ENCODE data around the gene LRSAM1. TPM values are rescaled to one million over a fixed set of nuclear protein-coding genes. Genes with fewer than 3 reads are reported as not detected.

Gene LRSAM1
- total and polyA plus RNA-seq, 2 of the 8 experiments (the other 6 are each of a cell fraction or from before 2014, with no cell fraction given), result 9.7 to 18.3 TPM

DNA sequence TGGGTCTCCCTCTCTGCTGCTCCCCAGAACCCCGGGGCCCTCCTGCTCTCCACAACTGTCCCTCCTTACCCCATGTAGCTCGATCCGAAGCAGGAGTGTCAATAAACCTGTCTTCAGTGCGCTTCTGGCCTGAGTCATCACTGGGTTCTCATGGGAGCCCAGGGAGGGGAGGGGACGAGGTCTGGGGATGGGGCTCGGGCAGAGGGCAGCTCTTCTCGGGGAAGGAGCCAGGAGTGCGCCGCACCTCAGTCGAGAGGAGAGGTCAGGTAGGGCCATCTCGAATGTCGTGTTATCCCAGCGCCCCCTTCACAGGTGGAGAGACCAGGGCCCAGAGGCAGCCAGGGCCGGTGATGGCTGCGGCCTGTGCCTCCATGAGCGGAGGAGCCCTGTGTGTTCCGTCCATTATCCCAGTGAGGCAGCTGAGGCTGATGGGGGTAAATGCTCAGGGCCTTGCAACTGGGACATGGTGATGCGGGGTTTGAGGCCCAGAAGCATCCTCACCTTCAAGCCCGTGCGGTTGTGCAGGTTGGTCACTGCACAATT is 52.1 kb downstream of the LRSAM1 start:
- no peak overlapping the region for H2BK15ac ChIP-seq (ENCODE audit: low read length)
- H3K23me2 ChIP-seq (ENCODE audit: low read depth, low read length), result no peaks in the 10 kb centered on the region
- FAIRE-seq (no peak), DNase-seq (ENCODE audit: low read depth in 1 of 2, low spot score in 2 of 2) (no peak)
- no peak overlapping the region for H3K4ac ChIP-seq (replicated peaks; ENCODE audit: insufficient read length, low read depth, low read length)
- H4K20me1 ChIP-seq (replicated peaks in 1 of 2; ENCODE audit: control insufficient read depth in 1 of 2, insufficient read depth in 2 of 2, low read length in 2 of 2), result peaks cover 0 to 3% of the 10 kb centered on the region in 2 experiments
- H4K5ac ChIP-seq (ENCODE audit: insufficient read length, low read depth, low read length), result no peak overlapping the region
- no peak overlapping the region for H2AK5ac ChIP-seq (ENCODE audit: low read depth, low read length)
- POLR2A ChIA-PET (ENCODE audit: partially characterized antibody), result interaction anchor here (0.6 to 1.6 kb wide), 5 partner anchors 13 to 54 kb away, joined by 3 to 5 read pairs (median 3); no protein-coding TSS in a partner anchor
- no peak overlapping the region for H3K27ac ChIP-seq (ENCODE audit: low read depth, low read length)
- no peak overlapping the region for H2BK12ac ChIP-seq (ENCODE audit: low read depth, low read length)
- no peak overlapping the region for H3K23ac ChIP-seq (ENCODE audit: insufficient read length)
- H3K18ac ChIP-seq (ENCODE audit: extremely low read depth, low read length), result no peak overlapping the region
- no peak overlapping the region for H3K4me3 ChIP-seq (ENCODE audit: extremely low read depth in 1 of 4, insufficient read depth in 2 of 4, low read depth in 3 of 4, low read length in 4 of 4)
- H4K91ac ChIP-seq (replicated peaks; ENCODE audit: insufficient read length, low read length), result peak overlapping the region; percentile 22
- no peaks in the 10 kb centered on the region for H3K9me3 ChIP-seq (ENCODE audit: insufficient read depth in 2 of 2, low read depth in 1 of 2, low read length in 1 of 2)
- H3K4me1 ChIP-seq (replicated peaks in 1 of 4; ENCODE audit: control insufficient read depth in 3 of 4, insufficient read depth in 4 of 4, low read length in 3 of 4), result peaks cover 0 to 3% (median 0%) of the 10 kb centered on the region in 4 experiments; a peak in 2 of 7 replicates
- WGBS, 2 experiments (ENCODE audit: extremely low coverage in 1 of 2, insufficient coverage in 1 of 2, insufficient read length in 1 of 2, insufficient replicate concordance in 2 of 2, low coverage in 1 of 2, low lambda C conversion rate in 2 of 2, missing lambda C conversion rate in 1 of 2), result 95% methylated on average over 12 of the region's 20 CpGs; no CpG with 5 or more reads in 1 of the 2 experiments
- CTCF ChIA-PET (ENCODE audit: partially characterized antibody), result interaction anchor here (0.5 to 11.4 kb wide), 56 partner anchors 9 to 418 kb away, joined by 3 to 193 read pairs (median 4); partner anchors contain the start of genes CFAP157 and TOR2A
- no peaks in the 10 kb centered on the region for H3K79me2 ChIP-seq (ENCODE audit: control insufficient read depth in 1 of 2, insufficient read depth in 2 of 2, low read length in 2 of 2)
- no peak overlapping the region for H2AFZ ChIP-seq (ENCODE audit: low read length)
- no peaks in the 10 kb centered on the region for H3K79me1 ChIP-seq (ENCODE audit: low read depth, low read length)
- no peak overlapping the region for H2BK120ac ChIP-seq (replicated peaks; ENCODE audit: low read depth, low read length)
- H3K36me3 ChIP-seq (ENCODE audit: control insufficient read depth in 2 of 4, insufficient read depth in 4 of 4, low read length in 3 of 4), result peaks cover 0 to 9% (median 1%) of the 10 kb centered on the region in 4 experiments; a peak in 1 of 8 replicates
- no peak overlapping the region for H3K4me2 ChIP-seq (ENCODE audit: insufficient read depth in 1 of 2, low read depth in 2 of 2, low read length in 2 of 2)
- H2BK20ac ChIP-seq (ENCODE audit: low read length), result no peak overlapping the region
- H3K27me3 ChIP-seq (replicated peaks in 1 of 4; ENCODE audit: control insufficient read depth in 3 of 4, extremely low read depth in 1 of 4, insufficient read depth in 3 of 4, low read length in 3 of 4), result no peaks in the 10 kb centered on the region
- no peak overlapping the region for H3K56ac ChIP-seq (replicated peaks; ENCODE audit: insufficient read length, low read depth, low read length)
- no peak overlapping the region for H3K14ac ChIP-seq (ENCODE audit: insufficient read length)
- peak overlapping the region; percentile 52; the same call in 1 of the 2 replicates for H2BK5ac ChIP-seq (ENCODE audit: low read depth, low read length)
- peak overlapping the region; percentile 23; the same call in 1 of the 2 replicates for H4K8ac ChIP-seq (ENCODE audit: extremely low read depth, insufficient read depth, low read length)
- no peak overlapping the region for H3K9ac ChIP-seq (replicated peaks in 1 of 4; ENCODE audit: extremely low read depth in 1 of 4, low read depth in 3 of 4, low read length in 3 of 4)
- TF ChIP-seq SP4 (IDR thresholded peaks at IDR 0.05; ENCODE audit: low read length) (no peak), SIX5 (IDR thresholded peaks at IDR 0.05; ENCODE audit: low read depth, low read length) (no peak), TAF1 (IDR thresholded peaks at IDR 0.05; ENCODE audit: low read depth, low read length) (no peak), SP1 (IDR thresholded peaks at IDR 0.05; ENCODE audit: low read depth, low read length) (no peak), SAP30 (IDR thresholded peaks at IDR 0.05; ENCODE audit: insufficient read depth, insufficient replicate concordance, low read length) (no peak), KDM1A (IDR thresholded peaks at IDR 0.05; ENCODE audit: borderline replicate concordance, low read length) (no peak), CBX8 (IDR thresholded peaks at IDR 0.05; ENCODE audit: borderline replicate concordance, low read depth, low read length) (no peak), MAFK (IDR thresholded peaks at IDR 0.05; ENCODE audit: low read depth, low read length) (no peak), CTBP2 (IDR thresholded peaks at IDR 0.05; ENCODE audit: borderline replicate concordance, insufficient read depth, insufficient read length, low read length) (no peak), BCL11A (IDR thresholded peaks at IDR 0.05; ENCODE audit: low read depth in 2 of 2, low read length in 2 of 2) (no peak), JUN (IDR thresholded peaks at IDR 0.05; ENCODE audit: low read depth, low read length) (no peak), RBBP5 (IDR thresholded peaks at IDR 0.05; ENCODE audit: borderline replicate concordance, low read depth, low read length) (no peak)
- TF ChIP-seq, protein P1, sequence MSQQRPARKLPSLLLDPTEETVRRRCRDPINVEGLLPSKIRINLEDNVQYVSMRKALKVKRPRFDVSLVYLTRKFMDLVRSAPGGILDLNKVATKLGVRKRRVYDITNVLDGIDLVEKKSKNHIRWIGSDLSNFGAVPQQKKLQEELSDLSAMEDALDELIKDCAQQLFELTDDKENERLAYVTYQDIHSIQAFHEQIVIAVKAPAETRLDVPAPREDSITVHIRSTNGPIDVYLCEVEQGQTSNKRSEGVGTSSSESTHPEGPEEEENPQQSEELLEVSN (IDR thresholded peaks at IDR 0.05), result no peak

Data from H1 (cell line).